CD4-positive, alpha-beta T cell treated with Interleukin-2 at 100 ng/mL for 4 hours (primary cell): Measurements from ENCODE around the gene SLC28A1.

ENCODE experiments used
- DNase-seq: peaks from one replicate; pipeline ENCODE4 v3.0.0-alpha.2; 2020; ENCODE audit warnings: low spot score

SLC28A1 gene

DNA sequence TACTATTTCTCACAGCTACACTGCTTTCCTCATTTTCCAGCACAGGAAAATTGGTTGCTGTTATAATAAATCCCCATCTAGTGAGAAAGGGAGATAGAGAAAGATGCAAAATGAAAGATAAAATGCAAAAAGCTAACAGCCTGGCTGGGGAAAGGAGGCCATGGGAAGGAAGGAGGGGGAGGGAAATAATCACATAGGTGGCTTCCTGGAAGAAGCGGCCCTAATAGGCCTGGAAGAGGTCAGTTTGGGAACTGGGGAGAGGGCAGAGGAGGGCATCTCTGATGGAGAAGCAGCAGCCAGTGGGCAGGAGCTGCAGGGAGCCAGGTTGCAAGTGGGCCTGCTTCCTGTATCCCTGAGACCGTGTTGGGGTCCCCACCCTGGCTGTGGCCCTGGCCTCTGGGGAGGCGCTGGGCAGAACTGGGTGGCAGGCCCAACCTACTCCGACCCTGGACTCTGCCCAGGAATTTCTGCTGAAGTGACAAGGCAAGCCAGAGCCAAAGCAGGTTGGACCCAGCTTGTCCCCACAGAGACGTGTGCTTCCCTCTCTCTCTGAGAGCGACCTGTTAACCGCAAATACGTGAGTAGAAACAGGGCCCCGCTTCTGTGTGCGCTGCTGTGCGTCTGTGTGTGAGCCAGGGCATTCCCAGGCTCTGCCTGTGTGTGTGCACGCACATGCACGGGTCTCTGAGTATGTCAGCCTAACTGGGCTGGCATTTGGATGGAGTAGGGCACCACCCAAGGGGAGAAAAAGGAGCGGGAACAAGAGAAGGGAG lies 1.9 kb downstream of the SLC28A1 start:
- DNase-seq = no peak

DNA sequence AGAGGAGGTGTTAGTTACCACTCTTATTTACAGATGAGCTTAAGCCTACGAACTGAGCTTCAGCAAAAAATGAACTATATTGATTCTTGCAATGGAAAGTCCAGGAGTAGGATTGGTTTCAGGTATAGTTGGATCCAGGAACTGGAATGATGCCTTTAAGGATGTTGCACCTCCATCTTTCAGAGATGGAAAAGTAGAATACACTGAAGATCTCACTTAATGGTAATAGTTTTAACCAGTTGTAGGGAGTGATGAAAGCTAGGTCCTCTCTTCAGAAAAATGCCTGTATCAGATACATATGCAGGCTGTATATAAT lies 2.5 kb downstream of the SLC28A1 start:
- no peak for DNase-seq

GRCh38 chr15:84887938-84888337 lies 3.5 kb downstream of the SLC28A1 start:
- DNase-seq = no peak

GRCh38 chr15:84888639-84889038 lies 4.2 kb downstream of the SLC28A1 start:
- DNase-seq = no peak

- no peak for DNase-seq
Measured at GRCh38 chr15:84889313-84889990, 5.0 kb downstream of the SLC28A1 start.

DNA sequence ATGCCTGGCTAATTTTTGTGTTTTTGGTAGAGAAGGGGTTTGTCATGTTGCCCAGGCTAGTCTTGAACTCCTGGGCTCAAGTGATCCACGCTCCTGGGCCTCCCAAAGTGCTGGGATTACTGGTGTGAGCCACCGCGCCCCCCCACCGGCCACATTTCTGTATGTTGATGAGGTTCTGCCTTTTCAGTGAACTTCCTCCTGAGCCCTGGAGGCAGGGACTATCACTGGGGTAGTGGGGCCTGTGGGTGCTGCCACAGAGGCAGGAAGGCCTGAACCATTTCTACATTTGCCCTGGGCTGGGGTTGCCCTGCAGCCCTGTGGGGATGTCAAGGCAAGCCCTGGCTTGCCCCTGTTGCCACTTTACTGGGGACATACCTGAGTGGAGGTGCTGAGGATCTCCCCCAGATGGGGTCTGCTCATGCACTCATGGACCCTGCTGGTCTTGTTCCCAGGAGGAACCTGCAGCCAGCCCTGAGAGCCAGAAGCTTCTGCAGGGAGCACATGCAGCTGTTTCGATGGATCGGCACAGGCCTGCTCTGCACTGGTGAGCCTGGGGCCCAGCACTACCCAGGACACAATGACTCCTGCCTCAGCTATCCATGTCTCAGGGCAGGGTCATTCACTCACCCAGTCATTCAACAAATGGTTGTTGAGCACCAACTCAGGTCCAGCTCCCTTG lies 5.7 kb downstream of the SLC28A1 start:
- no peak for DNase-seq

DNA sequence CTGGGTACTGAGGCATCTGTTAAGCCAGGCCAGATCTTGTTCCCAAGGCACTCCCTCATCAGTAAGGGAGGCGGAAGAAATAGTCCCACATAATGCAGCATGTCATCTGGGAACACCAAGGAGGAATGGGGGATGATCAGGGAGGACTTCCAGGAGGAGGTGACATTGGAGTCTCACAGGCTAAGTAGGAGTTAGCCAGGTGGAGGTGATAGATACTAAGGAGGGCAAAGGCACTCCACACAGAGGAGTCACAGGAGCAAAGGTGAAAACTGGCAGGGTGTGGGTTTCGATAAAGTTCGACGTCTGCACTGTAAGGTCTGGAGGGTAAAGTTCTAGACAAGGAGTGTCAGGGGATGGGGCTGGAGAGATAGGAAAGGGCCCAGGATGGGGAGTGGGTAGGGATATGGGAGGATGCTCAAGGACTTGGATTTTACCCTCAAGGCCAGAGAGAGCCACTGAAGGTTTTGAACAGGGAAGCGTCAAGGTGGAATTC lies 6.3 kb downstream of the SLC28A1 start:
- no peak for DNase-seq

DNA sequence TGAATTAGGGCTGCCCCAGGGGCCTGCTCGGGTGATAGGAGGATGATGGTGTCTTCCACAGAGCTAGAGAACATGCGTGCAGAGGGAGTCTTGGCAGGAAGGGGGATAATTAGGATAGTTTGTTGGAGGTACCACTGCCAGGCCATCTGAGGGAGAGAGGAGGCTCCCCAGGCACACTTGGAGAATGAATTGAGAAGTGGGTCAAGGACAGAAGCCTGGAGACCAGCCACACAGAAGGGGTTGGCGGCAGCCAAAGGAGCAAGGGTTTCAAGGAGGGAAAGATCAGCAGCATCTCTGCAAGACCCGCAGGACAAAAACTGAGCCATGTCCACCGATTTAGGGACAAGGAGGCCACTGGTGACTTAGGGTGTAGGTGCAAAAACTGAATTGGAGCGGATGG lies 6.9 kb downstream of the SLC28A1 start:
- no peak for DNase-seq

DNA sequence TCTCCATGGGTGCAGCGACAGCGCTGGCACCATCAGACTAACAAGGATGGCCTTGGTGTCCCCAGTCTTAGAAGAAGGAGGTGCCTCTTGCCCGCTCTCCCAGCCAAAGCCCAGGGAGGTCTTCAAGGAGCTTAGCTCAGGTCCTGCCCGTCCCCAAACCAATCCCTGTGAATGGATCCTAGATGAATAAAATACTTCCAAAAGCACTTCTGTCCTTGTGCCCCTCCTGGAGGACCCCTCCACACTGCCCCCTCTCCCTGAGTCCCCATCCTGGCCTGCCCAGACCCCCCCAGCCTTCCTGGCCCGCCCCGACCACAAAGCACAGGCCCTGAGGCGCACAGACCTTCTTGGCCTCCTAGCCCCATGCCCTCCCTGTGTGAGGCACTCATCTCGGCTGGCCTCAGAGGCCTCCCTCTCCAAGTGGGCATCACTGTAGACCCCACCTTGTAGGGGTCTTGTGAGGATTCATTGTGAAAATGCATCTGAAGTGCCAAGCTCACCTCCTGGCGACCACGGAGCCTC lies 8.4 kb downstream of the SLC28A1 start:
- DNase-seq = no peak

DNA sequence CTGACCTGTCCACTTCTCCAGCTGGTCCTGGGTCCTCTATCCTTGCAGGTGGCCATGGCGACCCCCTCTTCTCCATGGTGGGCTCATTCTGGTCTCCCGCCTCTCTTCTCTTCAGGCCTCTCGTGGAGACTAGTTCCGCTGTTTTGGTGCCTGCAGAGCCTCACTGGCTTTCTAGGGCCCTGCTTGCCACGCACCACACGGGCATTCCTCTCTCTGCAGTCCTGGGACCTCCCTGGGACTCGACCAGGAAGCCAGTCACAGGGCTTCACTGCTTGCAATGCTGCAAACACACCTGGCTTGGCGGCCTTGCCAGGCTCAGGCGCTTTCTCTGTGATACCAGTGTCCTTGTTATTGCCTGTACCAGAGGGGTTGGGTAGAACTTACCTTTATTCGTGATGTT lies 9.1 kb downstream of the SLC28A1 start:
- no peak for DNase-seq

DNA sequence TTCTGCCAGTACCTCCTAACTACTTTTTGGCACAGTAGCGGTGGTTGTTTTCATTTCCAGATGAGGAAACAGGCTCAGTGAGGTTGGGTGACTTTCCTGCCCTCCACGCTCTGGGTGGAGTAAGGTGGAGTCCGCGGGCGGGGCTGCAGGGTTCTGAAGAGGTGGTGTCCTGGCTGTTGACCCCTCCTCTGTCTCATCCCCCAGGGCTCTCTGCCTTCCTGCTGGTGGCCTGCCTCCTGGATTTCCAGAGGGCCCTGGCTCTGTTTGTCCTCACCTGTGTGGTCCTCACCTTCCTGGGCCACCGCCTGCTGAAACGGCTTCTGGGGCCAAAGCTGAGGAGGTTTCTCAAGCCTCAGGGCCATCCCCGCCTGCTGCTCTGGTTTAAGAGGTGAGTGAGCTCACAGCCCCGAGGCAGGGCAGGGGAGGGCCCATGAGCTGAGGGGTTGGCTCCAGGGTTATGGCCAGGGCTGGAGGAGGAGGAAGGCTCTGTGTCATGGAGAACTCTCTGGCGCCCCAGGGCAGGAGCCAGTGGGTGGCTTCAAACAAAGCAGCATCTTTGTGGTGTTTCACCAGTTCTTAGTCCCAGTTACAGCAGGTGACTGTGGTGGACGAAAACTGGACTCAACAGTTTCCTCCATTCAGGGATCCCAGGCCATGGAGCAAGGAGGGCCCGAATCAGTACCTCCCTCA lies 10.4 kb downstream of the SLC28A1 start:
- no peak for DNase-seq

DNA sequence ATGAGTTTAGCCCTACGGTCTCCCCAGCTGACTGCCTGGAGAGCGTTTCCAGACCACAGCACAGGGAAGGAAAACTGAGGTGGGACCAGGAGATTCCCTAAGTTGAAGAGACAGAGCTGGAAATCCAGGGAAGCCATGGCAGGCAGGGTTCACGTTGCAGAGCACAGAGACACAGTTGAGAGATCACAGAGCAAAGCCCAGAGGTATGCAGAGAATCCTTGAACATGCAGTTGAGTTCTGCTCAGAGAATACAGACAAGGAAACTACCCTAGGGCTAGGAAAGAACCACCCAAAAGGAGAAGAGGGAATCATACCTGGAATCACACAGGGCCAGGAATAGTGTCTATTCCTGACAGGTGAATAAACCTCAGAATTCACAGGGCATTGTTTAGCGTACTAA lies 14.3 kb downstream of the SLC28A1 start:
- DNase-seq = no peak

DNA sequence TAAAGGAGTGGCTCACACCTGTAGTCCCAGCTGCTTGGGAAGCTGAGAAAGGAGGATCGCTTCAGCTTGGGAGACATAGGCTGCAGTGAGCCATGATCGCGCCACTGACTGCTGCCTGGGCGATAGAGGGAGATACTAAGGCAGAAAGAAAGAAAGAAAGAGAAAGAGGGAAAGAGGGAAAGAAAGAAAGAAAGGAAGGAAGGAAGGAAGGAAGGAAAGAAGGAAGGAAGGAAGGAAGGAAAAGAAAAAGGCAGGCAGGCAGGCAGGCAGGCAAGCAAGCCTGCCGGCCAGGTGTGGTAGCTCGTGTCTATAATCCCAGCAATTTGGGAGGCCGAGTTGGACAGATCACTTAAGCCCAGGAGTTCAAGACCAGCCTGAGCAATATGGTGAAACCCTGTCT lies 15.3 kb downstream of the SLC28A1 start:
- DNase-seq = no peak

GRCh38 chr15:84901540-84901939 lies 17.1 kb downstream of the SLC28A1 start:
- no peak for DNase-seq

DNA sequence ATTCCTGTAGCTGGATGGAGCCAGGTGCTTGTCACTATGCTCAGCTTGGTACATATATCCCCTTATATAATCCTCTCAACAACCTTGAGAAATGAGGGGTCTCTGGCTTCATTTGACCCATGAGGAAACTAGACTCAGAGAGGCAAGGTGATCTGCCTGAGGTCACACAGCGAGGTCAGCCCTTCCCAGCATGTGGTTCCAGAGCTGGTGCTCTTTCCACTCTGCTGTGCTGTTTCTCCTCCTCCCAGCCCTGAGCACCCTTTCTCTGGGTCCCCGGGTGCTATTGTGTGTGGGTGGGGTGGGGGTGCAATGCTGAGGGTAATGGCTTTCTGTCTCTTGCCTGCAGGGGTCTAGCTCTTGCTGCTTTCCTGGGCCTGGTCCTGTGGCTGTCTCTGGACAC lies 19.3 kb downstream of the SLC28A1 start:
- DNase-seq = no peak

GRCh38 chr15:84904419-84904818 lies 20.0 kb downstream of the SLC28A1 start:
- DNase-seq = no peak

- no peak for DNase-seq
Measured at GRCh38 chr15:84905016-84905916, 20.8 kb downstream of the SLC28A1 start.

GRCh38 chr15:84907731-84908130 lies 23.3 kb downstream of the SLC28A1 start:
- no peak for DNase-seq

DNA sequence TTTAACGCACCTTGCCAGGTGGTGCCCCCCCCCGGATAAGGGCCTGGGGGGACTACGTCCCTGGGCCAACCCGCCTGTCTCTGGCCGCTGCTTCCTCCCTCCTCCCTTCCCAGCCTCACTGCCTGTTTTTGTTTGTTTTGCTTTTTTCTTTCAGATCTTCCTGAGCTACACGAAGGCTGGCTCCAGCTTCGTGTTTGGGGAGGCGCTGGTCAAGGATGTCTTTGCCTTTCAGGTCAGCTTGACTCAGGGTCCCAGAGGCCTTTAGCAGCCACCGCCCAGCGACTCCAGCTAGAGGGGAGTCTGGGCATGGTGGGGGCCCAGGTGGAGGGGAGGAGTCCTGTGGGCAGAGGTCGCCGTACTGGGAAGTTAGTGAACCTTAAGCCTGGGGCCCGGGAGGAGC lies 24.1 kb downstream of the SLC28A1 start:
- DNase-seq = no peak

DNA sequence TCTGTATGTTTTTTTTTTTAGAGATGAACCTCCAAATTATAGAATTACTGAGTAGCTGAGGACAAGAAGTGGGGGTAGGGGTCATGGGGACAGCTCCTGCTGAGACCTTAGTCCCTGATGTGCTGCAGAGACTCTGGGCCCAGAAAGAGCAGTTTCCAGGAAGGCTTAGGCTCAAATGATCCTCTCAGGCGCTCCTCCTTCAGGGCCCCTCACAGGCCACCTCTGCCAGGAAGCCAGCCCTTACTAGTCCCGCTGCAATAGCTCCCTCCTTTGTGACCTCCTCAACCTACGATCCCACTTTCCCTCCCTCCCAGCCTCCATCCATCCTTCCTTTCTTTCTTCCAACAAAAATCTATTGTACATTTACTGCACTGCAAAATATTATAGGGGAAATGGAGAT lies 24.6 kb downstream of the SLC28A1 start:
- no peak for DNase-seq

GRCh38 chr15:84909782-84910181 lies 25.3 kb downstream of the SLC28A1 start:
- DNase-seq = no peak
